ENCODE results near the gene FAM13B.

Gene FAM13B

DNA sequence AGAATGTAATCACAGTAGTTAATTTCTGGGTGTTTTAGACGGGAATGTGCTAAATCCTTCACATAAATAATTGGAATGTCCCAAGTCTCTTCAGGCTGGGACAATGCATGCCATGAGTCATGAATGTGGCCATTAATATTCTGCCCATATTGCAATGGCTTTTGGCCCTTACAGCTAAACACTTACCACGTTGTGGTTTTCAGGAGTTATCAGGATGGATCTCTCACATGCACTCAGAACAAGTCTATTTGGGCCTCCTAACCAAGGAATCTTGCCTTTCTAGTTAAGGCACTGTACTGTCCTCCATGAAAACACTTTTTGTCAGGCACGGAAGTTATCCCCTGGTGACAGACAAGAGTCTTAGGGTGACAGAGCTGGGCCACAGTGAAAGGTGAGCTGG is 110.9 kb downstream of the FAM13B start:
- Histone ChIP-seq H3K27ac (no peak overlapping the region), H3K4me3 (no peak overlapping the region)
- TF ChIP-seq, protein P1, sequence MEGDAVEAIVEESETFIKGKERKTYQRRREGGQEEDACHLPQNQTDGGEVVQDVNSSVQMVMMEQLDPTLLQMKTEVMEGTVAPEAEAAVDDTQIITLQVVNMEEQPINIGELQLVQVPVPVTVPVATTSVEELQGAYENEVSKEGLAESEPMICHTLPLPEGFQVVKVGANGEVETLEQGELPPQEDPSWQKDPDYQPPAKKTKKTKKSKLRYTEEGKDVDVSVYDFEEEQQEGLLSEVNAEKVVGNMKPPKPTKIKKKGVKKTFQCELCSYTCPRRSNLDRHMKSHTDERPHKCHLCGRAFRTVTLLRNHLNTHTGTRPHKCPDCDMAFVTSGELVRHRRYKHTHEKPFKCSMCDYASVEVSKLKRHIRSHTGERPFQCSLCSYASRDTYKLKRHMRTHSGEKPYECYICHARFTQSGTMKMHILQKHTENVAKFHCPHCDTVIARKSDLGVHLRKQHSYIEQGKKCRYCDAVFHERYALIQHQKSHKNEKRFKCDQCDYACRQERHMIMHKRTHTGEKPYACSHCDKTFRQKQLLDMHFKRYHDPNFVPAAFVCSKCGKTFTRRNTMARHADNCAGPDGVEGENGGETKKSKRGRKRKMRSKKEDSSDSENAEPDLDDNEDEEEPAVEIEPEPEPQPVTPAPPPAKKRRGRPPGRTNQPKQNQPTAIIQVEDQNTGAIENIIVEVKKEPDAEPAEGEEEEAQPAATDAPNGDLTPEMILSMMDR (IDR thresholded peaks at IDR 0.05) = no peak
- no peak for DNase-seq (ENCODE audit: low spot score)

DNA sequence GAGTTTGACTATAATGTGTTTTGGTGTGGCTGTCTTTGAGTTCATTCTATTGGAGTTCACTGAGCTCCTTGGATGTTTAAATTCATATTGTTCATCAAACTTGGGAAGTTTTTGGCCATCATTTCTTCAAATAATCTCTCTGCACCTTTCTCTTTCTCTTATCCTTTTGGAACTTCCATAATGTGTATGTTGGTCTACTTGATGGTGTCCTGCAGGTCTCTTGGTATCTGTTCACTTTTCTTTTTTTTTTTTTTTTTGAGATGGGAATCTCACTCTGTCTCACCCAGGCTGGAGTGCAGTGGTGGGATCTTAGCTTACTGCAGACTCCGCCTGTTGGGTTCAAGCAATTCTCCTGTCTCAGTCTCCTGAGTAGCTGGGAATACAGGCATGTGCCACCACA is 116.0 kb downstream of the FAM13B start:
- TF ChIP-seq, protein P1 (IDR thresholded peaks at IDR 0.05) = no peak
- H3K4me3 ChIP-seq = no peak overlapping the region
- H3K27ac ChIP-seq = no peak overlapping the region
- no peak for DNase-seq (ENCODE audit: low spot score)

DNA sequence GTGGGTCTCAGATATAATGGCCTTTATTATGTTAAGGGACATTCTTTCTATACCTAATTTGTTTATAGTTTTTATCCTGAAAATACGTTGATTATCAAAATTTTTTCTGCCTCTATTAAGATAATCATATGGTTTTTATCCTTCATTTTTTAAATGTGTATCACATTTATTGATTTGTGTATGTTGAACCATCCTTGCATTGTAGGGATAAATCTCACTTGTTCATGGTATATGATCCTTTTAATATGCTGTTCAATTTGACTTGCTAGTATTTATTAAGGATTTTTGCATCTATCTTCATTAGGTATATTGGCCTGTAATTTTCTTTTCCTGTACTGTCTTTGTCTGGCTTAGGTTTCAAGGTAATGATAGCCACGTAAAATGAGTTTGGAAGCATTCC is 118.1 kb downstream of the FAM13B start:
- Histone ChIP-seq H3K27ac (no peak overlapping the region), H3K4me3 (no peak overlapping the region)
- TF ChIP-seq, protein P1 (IDR thresholded peaks at IDR 0.05) = no peak
- no peak for DNase-seq (ENCODE audit: low spot score)

DNA sequence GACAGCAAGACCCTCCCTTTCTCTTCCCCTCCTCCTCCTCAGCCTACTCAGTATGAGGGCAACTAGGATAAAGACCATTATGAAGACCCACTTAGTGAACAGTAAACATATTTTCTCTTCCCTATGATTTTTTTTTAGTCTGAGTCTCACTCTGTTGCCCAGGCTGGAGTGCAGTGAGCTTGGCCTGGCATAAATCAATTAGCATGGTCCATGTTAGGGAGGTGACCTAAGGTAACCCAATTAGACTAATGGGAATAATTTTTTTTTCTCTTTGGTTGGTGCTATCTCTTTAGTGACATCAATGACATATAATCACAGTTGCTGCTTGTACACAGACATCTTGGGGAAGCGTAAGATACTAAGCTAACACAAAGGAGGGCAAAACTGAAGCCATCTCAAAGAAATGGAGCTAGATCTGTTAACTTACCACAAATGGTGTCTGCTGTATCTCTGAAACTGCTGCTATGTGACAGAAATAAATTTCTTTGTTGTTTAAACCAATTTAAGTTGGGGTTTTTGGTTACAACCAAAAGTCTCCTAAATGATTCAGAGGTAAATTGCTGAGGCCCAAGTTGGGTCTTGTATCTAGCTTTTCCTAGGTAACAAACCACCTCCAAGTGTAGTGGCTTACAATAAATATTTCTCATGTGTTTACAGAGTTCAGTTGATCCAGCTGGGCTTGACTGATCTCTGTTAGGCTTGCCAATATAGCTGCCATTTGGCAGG is 130.3 kb downstream of the FAM13B start:
- TF ChIP-seq, protein P1 (IDR thresholded peaks at IDR 0.05) = no peak
- DNase-seq (ENCODE audit: low spot score) = no peak
- Histone ChIP-seq H3K4me3 (no peak overlapping the region), H3K27ac (no peak overlapping the region)

DNA sequence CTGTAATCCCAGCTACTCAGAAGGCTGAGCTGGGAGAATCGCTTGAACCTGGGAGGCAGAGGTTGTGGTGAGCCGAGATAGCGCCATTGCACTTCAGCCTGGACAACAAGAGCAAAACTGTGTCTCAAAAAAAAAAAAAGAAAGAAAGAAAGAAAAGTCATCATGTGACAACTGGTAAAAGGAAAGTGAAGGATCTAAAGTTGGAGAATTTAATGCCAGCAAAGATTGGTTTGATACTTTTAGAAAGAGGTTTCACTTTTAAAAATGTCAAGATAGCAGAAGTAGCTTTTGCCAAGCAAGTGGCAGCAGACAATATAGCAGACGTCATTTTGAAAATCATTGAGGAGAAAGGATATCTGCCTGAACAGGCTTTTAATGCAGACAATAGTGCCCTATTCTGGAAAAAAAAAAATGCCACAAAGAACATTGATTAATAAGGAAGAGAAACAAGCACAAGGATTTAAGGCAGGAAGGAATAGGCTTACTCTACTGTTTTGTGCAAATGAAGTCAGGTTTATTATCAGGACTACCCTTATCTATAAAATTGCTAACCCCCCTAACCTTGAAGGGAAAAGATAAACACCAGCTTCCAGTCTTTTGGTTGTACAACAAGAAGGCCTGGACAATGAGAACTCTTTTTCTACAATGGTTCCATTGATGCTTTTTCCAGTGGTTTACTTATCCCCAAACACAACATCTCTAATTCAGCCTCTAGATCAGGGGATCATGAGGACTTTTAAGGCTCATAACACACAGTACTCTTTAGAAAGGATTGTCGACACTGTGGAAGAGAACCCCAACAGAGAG is 131.7 kb downstream of the FAM13B start:
- DNase-seq (ENCODE audit: low spot score) = no peak
- TF ChIP-seq, protein P1 (IDR thresholded peaks at IDR 0.05) = no peak
- no peak overlapping the region for H3K27ac ChIP-seq
- H3K4me3 ChIP-seq = no peak overlapping the region

DNA sequence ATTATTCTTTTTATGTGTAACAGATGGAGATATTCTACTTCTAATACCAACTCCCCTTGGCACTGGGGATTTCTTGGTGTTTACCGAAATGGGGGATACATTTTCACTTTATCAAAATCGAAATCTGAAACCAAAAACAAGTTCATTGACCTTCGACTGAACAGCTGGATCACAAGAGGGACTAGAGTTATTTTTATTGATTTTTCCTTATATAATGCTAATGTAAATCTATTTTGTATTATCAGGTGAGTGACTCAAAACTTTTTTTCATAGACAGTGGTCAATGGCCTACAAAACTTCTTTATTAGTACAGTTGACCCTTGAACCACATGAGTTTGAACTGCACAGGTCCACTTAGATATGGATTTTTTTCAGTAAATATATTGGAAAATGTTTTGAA is 133.4 kb downstream of the FAM13B start:
- no peak for DNase-seq (ENCODE audit: low spot score)
- TF ChIP-seq, protein P1 (IDR thresholded peaks at IDR 0.05) = no peak
- Histone ChIP-seq H3K27ac (no peak overlapping the region), H3K4me3 (no peak overlapping the region)

DNA sequence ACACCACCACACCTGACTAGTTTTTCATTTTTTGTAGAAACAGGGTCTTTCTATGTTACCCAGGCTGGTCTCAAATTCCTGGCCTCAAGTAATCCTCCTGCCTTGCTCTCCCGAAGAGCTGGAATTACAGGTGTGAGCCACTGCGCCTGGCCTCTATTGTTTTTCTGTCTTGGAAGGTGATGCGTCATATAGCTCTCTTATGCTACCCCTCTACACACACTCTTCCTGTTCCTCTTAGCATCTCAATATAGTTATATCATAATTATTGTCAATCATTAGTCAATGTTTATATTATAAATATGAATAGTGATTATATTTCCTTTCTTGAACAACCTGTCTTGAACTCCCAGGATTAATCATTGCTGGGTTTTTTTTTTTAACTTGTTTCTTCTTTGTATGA is 136.3 kb downstream of the FAM13B start:
- Histone ChIP-seq H3K27ac (no peak overlapping the region), H3K4me3 (no peak overlapping the region)
- TF ChIP-seq, protein P1 (IDR thresholded peaks at IDR 0.05) = no peak
- DNase-seq (ENCODE audit: low spot score) = no peak

Measured in coronary artery (tissue), 2 donors.